SK-N-SH treated with all-trans-retinoic acid at 6 μM for 48 hours (cell line): ENCODE results near the gene SSU72.

Experiments
- ARNTL ChIP-seq: fragments of 450-650 bp; formaldehyde crosslinking; IDR thresholded peaks from 2 replicates; pipeline ENCODE4 v1.5.0; 2020; ENCODE audit warnings: low read depth, mild to moderate bottlenecking, moderate library complexity, borderline replicate concordance
- PPARA ChIP-seq: fragments of 250-450 bp; sonication (Bioruptor Pico); IDR thresholded peaks from 2 replicates; pipeline ENCODE4 v1.5.0; 2020; ENCODE audit warnings: mild to moderate bottlenecking, borderline replicate concordance
- RARB ChIP-seq: fragments of 250-450 bp; sonication (Bioruptor Pico); IDR thresholded peaks from 2 replicates; pipeline ENCODE4 v1.8.0; 2021; ENCODE audit warnings: mild to moderate bottlenecking, moderate library complexity
- TCF4 ChIP-seq: fragments of 250-450 bp; sonication (Bioruptor Pico); IDR thresholded peaks from 2 replicates; pipeline ENCODE4 v1.8.0; 2021; ENCODE audit warnings: mild to moderate bottlenecking, moderate library complexity, borderline replicate concordance
- ZFP30 ChIP-seq: fragments of 450-650 bp; formaldehyde crosslinking; IDR thresholded peaks from 2 replicates; pipeline ENCODE4 v1.5.0; 2022; ENCODE audit warnings: mild to moderate bottlenecking, moderate library complexity
- ZNF70 ChIP-seq: fragments of 450-650 bp; formaldehyde crosslinking; IDR thresholded peaks from 2 replicates; pipeline ENCODE4 v1.5.0; 2020; ENCODE audit warnings: mild to moderate bottlenecking, moderate library complexity
- TF ChIP-seq, protein P1 (sequence below): fragments of 250-450 bp; sonication (Bioruptor Pico); IDR thresholded peaks from 2 replicates; pipeline ENCODE4 v1.8.0; 2020; ENCODE audit warnings: mild to moderate bottlenecking, moderate library complexity, borderline replicate concordance
- TF ChIP-seq, protein P2 (sequence below): fragments of 250-450 bp; sonication (Bioruptor Pico); IDR thresholded peaks from 2 replicates; pipeline ENCODE4 v1.5.1; 2020; ENCODE audit warnings: low read depth, mild to moderate bottlenecking, moderate library complexity
- TF ChIP-seq, protein P3 (sequence below): fragments of 250-450 bp; sonication (Bioruptor Pico); IDR thresholded peaks from 2 replicates; pipeline ENCODE4 v1.8.0; 2021; ENCODE audit warnings: low read depth, mild to moderate bottlenecking, moderate library complexity, borderline replicate concordance

DNA sequence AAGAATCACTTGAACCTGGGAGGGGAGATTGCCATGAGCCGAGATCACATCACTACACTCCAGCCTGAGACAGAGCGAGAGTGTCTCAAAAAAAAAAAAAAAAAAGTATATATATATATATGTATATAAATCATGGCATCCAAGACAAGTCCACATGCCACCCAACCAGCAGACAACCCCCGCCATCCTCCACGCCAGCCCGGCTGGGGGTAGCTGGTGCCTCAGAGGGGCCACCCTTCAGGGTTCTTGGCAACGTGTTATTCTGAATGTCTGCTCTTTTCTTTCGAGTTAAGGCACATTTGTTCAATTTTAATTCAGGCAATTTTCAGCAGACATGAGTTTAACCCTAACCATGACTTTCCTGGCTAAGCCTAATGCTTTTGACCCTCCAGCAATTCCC, 24.6 kb downstream of the SSU72 start:
- TF ChIP-seq ARNTL (CRISPR knock-in tag), result no peak
- TF ChIP-seq, protein P1, sequence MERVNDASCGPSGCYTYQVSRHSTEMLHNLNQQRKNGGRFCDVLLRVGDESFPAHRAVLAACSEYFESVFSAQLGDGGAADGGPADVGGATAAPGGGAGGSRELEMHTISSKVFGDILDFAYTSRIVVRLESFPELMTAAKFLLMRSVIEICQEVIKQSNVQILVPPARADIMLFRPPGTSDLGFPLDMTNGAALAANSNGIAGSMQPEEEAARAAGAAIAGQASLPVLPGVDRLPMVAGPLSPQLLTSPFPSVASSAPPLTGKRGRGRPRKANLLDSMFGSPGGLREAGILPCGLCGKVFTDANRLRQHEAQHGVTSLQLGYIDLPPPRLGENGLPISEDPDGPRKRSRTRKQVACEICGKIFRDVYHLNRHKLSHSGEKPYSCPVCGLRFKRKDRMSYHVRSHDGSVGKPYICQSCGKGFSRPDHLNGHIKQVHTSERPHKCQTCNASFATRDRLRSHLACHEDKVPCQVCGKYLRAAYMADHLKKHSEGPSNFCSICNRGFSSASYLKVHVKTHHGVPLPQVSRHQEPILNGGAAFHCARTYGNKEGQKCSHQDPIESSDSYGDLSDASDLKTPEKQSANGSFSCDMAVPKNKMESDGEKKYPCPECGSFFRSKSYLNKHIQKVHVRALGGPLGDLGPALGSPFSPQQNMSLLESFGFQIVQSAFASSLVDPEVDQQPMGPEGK, result no peak
- no peak for TF ChIP-seq PPARA
- TF ChIP-seq, protein P2, sequence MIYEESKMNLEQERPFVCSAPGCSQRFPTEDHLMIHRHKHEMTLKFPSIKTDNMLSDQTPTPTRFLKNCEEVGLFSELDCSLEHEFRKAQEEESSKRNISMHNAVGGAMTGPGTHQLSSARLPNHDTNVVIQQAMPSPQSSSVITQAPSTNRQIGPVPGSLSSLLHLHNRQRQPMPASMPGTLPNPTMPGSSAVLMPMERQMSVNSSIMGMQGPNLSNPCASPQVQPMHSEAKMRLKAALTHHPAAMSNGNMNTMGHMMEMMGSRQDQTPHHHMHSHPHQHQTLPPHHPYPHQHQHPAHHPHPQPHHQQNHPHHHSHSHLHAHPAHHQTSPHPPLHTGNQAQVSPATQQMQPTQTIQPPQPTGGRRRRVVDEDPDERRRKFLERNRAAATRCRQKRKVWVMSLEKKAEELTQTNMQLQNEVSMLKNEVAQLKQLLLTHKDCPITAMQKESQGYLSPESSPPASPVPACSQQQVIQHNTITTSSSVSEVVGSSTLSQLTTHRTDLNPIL, result no peak
- TF ChIP-seq, protein P3, sequence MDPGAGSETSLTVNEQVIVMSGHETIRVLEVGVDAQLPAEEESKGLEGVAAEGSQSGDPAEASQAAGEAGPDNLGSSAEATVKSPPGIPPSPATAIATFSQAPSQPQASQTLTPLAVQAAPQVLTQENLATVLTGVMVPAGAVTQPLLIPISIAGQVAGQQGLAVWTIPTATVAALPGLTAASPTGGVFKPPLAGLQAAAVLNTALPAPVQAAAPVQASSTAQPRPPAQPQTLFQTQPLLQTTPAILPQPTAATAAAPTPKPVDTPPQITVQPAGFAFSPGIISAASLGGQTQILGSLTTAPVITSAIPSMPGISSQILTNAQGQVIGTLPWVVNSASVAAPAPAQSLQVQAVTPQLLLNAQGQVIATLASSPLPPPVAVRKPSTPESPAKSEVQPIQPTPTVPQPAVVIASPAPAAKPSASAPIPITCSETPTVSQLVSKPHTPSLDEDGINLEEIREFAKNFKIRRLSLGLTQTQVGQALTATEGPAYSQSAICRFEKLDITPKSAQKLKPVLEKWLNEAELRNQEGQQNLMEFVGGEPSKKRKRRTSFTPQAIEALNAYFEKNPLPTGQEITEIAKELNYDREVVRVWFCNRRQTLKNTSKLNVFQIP (CRISPR knock-in tag), result no peak
- no peak for TF ChIP-seq RARB
- no peak for TF ChIP-seq ZNF70
- TF ChIP-seq ZFP30 (CRISPR knock-in tag), result no peak
- no peak for TF ChIP-seq TCF4 (CRISPR knock-in tag)
